HG02884 (cell line): ENCODE results near the gene FLNB.

Source experiments
- ATAC-seq: cut with Tn5 transposase; IDR thresholded peaks from one replicate; pipeline ENCODE4 v1.9.1; 2021; ENCODE audit warnings: mild to moderate bottlenecking, moderate library complexity; ENCODE audit not compliant: unreplicated experiment

Gene FLNB

GRCh38 chr3:58130591-58130990 lies 122.4 kb downstream of the FLNB start:
- ATAC-seq: no peak

DNA sequence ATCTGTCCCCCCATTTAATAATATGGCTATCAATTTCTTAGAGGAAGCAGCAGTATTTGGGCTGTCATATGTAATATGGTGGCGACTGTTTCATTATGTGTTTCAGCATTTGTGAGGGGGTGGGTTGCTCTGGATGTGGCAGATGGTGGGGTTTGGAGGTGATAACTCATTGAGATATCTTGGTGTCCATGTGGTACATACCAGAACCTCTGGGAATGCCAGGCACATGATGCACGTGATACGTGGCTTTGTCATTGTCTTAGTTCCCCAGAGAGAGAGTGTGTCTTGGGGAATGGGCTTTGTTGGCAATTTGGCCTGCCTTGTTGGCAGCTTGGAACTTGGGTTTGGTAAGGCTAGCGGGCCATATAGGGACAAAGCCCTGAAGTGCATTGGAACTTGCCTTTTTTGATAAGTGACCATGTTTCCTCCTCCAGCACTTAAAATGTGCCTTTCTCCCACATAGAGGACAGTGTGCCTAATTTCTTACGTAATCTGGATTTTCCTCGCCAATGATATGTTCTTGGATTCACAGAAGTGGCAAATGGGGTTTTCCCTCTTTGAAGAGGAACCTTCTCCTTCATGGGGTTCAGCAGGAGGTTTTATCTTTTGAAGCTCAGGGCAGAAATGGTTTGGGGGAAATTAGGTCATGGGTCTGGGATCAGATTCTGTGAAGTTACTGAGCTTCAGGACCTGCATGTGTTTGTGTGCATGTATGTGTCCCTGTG lies 123.0 kb downstream of the FLNB start:
- no peak for ATAC-seq

- ATAC-seq: no peak
Measured at GRCh38 chr3:58132850-58133249, 124.6 kb downstream of the FLNB start.

GRCh38 chr3:58134468-58134867 lies 126.2 kb downstream of the FLNB start:
- ATAC-seq: no peak

GRCh38 chr3:58135712-58136543 lies 127.7 kb downstream of the FLNB start:
- no peak for ATAC-seq

GRCh38 chr3:58137306-58137705 lies 129.1 kb downstream of the FLNB start:
- no peak for ATAC-seq

- ATAC-seq: no peak
Measured at GRCh38 chr3:58141766-58142345, 133.6 kb downstream of the FLNB start.

DNA sequence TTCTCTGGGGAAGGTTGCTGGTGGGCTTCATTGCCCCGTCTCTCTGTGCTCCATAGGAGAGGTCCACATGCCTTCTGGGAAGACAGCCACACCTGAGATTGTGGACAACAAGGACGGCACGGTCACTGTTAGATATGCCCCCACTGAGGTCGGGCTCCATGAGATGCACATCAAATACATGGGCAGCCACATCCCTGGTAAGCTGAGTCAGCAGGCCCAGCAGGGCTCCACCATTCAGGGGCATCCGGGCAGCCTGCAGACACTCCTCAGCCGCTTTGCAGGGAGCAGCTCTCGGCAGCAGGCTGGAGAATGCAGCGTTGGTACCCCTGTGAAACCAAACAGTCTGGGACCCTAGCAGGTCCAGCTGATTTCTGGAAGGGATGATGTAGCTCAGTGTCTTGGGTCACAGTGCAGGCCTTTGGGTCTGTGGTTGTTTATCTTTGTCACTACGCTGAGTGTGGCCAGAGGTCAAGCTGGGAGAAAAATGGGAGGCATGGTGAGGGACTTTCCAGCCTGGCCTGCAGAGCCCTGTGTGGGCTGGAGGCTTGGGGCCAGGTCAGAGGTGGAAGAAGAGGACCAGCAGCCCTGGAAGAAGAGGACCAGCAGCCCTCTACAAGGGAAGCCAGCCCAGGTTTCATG lies 135.3 kb downstream of the FLNB start:
- ATAC-seq: no peak

DNA sequence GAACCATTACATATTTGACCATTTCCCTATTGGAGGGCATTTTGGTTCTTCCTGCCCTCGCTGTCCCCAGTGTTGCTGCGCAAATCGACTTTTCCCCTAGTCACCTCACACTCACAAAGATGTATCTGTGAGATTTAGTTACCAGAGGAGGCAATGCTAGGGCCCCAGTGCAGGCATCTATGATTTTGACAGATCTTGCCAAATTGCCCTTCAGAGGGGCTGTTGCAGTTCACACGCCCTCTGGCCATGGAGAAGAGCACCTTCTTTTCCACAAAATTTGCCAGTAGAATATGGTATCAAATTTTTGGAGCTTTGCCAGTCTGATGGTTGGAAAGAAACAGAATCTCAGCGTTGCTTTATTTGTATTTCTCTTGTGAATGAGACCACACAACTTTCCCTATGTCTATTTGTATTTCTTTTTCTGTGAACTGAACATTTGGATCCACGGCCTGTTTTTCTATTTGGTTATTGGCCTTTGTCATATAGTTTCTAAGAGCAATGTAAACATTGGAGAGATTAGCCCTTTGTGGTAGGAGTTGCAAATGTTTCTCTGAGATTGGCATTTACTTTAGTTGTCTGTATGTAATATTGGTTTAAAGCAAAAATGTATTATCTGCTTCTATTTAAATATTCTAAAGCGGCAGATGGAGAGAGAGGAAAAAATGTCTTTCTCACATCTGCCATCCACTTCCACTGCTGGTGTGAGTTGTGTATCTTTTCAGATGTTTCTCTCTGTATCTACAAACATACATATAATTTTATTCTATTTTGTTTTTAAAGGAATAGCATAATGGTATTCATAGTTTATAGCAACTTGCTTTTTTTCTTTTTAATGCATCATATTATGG lies 136.5 kb downstream of the FLNB start:
- ATAC-seq: no peak

DNA sequence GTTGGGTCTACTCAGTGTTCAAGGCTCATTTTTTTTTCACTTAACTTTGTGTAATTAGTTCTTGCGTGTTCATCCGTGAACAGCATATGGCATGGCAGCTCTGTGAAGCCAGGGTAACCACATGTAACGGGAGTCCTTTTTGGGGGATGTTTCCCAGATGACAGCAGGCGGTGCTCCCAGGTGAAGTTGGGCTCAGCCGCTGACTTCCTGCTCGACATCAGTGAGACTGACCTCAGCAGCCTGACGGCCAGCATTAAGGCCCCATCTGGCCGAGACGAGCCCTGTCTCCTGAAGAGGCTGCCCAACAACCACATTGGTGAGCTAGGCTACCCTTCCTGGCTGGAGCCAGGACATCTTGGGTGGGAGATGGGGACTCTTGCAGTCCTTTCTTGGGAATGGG lies 139.8 kb downstream of the FLNB start:
- ATAC-seq: no peak

DNA sequence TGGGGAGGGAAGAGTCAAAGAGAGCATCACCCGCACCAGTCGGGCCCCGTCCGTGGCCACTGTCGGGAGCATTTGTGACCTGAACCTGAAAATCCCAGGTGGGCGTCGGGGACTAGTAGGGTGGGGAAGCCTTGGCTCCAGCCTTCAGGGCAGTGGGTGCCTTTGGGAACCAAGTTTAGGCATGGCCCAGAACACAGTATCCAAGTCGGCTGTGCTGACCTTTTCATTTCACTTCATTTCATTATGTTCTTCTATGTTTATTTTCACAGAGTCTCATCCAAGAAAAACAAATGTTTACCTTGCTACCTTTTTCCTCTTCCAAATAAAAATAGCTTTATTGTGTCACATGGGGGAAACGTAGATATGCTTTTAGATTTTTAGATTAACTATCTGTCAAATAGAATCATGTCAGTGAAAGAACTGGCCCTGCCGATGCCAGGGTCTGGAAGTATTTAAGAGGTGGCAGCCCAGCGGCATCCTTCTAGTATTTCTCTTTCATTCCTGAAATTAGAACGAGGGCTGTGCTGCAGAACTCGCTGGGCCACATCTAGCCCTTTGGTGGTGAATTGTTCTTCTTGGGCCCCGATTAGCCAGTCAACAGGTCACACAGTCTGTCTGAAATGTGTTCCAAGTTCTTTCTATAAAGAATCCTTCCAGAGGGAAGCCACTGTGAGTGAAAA lies 142.0 kb downstream of the FLNB start:
- ATAC-seq: no peak

DNA sequence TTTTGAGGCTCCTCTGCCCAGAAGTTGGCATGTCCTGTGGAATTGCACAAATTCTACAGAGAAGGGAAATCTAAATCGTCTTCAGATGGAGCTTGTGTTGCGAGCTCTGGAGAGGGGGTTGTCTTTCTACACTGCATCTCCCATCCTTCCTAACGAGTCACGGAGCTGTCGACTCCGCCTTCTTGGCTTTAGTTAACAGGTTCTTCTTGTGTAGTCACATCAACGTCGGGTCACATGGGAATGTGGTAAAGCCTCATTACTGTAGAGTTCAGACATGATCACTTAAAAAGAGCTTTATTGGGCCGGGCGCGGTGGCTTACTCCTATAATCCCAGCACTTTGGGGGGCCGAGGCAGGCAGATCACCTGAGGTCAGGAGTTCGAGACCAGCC lies 142.6 kb downstream of the FLNB start:
- no peak for ATAC-seq

GRCh38 chr3:58151637-58152036 lies 143.4 kb downstream of the FLNB start:
- no peak for ATAC-seq

- ATAC-seq: no peak
Measured at GRCh38 chr3:58152225-58153015, 144.2 kb downstream of the FLNB start.

DNA sequence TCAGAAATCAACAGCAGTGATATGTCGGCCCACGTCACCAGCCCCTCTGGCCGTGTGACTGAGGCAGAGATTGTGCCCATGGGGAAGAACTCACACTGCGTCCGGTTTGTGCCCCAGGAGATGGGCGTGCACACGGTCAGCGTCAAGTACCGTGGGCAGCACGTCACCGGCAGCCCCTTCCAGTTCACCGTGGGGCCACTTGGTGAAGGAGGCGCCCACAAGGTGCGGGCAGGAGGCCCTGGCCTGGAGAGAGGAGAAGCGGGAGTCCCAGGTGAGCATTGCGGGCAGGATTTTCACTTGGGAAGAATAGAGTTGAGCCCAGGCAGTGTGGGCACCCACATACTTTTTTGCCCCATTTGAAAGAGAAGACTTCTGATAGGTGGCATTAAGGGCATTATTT lies 145.1 kb downstream of the FLNB start:
- ATAC-seq: no peak

DNA sequence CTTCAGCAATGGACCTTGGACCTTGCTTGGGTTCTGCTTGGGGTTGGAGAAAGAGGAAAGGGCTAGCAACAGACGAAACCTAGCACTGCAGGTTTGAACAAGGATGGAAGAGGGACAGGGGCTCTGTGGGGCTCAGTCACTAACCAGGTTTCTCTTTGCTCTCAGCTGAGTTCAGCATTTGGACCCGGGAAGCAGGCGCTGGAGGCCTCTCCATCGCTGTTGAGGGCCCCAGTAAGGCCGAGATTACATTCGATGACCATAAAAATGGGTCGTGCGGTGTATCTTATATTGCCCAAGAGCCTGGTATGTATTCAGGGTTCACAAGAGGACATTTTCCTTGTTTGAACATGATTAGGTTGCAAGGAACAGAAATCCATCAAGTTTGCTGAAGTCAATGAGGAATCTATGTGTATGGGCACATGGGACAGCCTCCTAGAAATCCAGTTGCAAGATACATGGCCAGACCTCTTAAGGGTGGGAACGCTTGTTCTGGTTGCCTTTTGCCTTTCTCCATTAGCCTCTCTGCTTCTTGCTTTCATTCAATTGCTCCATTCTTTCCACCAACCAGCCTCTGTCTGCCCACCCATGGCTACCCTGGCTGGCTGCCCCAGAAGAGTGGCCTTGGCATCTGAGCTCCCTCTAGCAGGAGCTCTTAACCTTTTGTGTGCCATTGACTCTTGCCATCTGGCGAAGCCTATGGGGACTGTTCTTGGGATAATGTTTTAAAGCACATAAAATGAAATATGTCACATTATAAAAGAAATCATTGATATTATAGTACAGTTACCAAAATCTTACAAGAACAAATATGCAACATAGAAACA lies 146.6 kb downstream of the FLNB start:
- no peak for ATAC-seq

- ATAC-seq: no peak
Measured at GRCh38 chr3:58155838-58156237, 147.6 kb downstream of the FLNB start.

DNA sequence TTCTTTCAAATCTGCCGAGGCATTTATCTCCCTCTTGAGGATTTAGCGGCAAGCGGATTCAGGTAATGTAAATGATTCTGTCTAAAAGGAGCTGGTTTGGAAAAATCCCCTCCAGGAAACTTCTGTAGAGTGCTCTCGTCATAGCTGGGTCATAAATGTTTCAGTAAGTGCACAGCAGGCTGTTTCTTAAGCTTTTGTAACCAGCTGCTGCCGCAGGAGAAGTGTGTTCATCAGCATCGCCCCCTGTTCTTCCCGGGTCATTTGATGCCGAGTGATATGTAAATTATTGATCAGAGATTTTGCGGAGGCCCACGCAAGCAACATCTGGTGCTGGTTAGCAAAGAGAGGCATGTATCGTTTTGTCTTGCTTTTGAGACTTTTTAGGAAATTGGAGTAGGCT lies 149.5 kb downstream of the FLNB start:
- ATAC-seq: no peak
